Trophoblast cell (in vitro differentiated cells and primary cell): ENCODE data around the gene CNN2.

Experiments used
- DNase-seq, 2 donors: peaks; one replicate each; pipeline ENCODE4 v3.0.0-alpha.2; 2016
- H2AFZ ChIP-seq: 2 replicates; pipeline ENCODE4 v1.6.1; 2013; ENCODE audit warnings: low read length, moderate library complexity, mild to moderate bottlenecking; ENCODE audit not compliant: insufficient read depth, poor library complexity
- H2AK5ac ChIP-seq: 2 replicates; pipeline ENCODE4 v1.6.1; 2013; ENCODE audit warnings: mild to moderate bottlenecking, low read length
- H2BK120ac ChIP-seq: 2 replicates; pipeline ENCODE4 v1.6.1; 2013; ENCODE audit warnings: low read length, mild to moderate bottlenecking, moderate library complexity; ENCODE audit not compliant: insufficient read depth, poor library complexity
- H2BK12ac ChIP-seq: 2 replicates; pipeline ENCODE4 v1.6.1; 2013; ENCODE audit warnings: mild to moderate bottlenecking, low read length, moderate library complexity
- H2BK5ac ChIP-seq: 2 replicates; pipeline ENCODE4 v1.6.1; 2013; ENCODE audit warnings: low read length, low read depth, moderate library complexity, mild to moderate bottlenecking; ENCODE audit not compliant: poor library complexity
- H3K14ac ChIP-seq: 2 replicates; pipeline ENCODE4 v1.6.1; 2013; ENCODE audit warnings: mild to moderate bottlenecking, low read length
- H3K18ac ChIP-seq: 2 replicates; pipeline ENCODE4 v1.6.1; 2013; ENCODE audit warnings: mild to moderate bottlenecking, low read length
- H3K23ac ChIP-seq: 2 replicates; pipeline ENCODE4 v1.6.1; 2013; ENCODE audit warnings: low read length
- H3K27ac ChIP-seq: 2 replicates; pipeline ENCODE4 v1.5.1; 2013; ENCODE audit warnings: low read depth, mild to moderate bottlenecking, inconsistent platforms, low read length, moderate library complexity
- H3K27me3 ChIP-seq: 2 replicates; pipeline ENCODE4 v1.6.1; 2013; ENCODE audit warnings: inconsistent platforms, mild to moderate bottlenecking, low read length, moderate library complexity; ENCODE audit not compliant: insufficient read depth
- H3K36me3 ChIP-seq, 2 experiments: 1 replicate in 1 of 2; 2 replicates in 1 of 2; pipeline ENCODE4 v1.6.1; 2013; ENCODE audit warnings: low read length in 2 of 2, mild to moderate bottlenecking in 2 of 2, moderate library complexity in 1 of 2; ENCODE audit not compliant: insufficient read depth in 2 of 2, control insufficient read depth in 1 of 2
- H3K4ac ChIP-seq: 2 replicates; pipeline ENCODE4 v1.6.1; 2013; ENCODE audit warnings: low read depth, mild to moderate bottlenecking, low read length, moderate library complexity
- H3K4me1 ChIP-seq, 2 experiments: 1 replicate in 1 of 2; 2 replicates in 1 of 2; pipeline ENCODE4 v1.6.1; 2013; ENCODE audit warnings: low read length in 2 of 2, mild to moderate bottlenecking in 2 of 2, moderate library complexity in 1 of 2; ENCODE audit not compliant: insufficient read depth in 2 of 2, control insufficient read depth in 1 of 2
- H3K4me2 ChIP-seq: 2 replicates; pipeline ENCODE4 v1.6.1; 2013; ENCODE audit warnings: inconsistent platforms, mild to moderate bottlenecking, low read length, moderate library complexity
- H3K4me3 ChIP-seq: 2 replicates; pipeline ENCODE4 v1.5.1; 2013; ENCODE audit warnings: mild to moderate bottlenecking, low read depth, low read length, inconsistent platforms
- H3K79me1 ChIP-seq: one replicate; pipeline ENCODE4 v1.6.1; 2013; ENCODE audit warnings: low read length
- H3K79me2 ChIP-seq: 2 replicates; pipeline ENCODE4 v1.6.1; 2013; ENCODE audit warnings: low read length, mild to moderate bottlenecking; ENCODE audit not compliant: control insufficient read depth, insufficient read depth, poor library complexity
- H3K9ac ChIP-seq: 2 replicates; pipeline ENCODE4 v1.6.1; 2013; ENCODE audit warnings: mild to moderate bottlenecking, low read length
- H3K9me3 ChIP-seq: 2 replicates; pipeline ENCODE4 v1.6.1; 2013; ENCODE audit warnings: low read depth, mild to moderate bottlenecking, control low read depth, inconsistent platforms, low read length; ENCODE audit not compliant: insufficient read depth
- H4K12ac ChIP-seq: 2 replicates; pipeline ENCODE4 v1.6.1; 2013; ENCODE audit warnings: low read depth, mild to moderate bottlenecking, low read length, moderate library complexity
- H4K8ac ChIP-seq: 2 replicates; pipeline ENCODE4 v1.6.1; 2013; ENCODE audit warnings: low read depth, mild to moderate bottlenecking, low read length, moderate library complexity
- H4K91ac ChIP-seq: one replicate; pipeline ENCODE4 v1.6.1; 2013; ENCODE audit warnings: low read depth, mild to moderate bottlenecking, low read length, moderate library complexity
- WGBS: extraction: QIAGEN DNeasy Blood & Tissue Kit; methylation state at CpG from one replicate; pipeline ENCODE4 v1.1.7; 2013; ENCODE audit warnings: missing lambda C conversion rate; ENCODE audit not compliant: insufficient read length, insufficient coverage; ENCODE audit errors: extremely low coverage; 5-methylcytosine and 5-hydroxymethylcytosine counted together

The CNN2 gene

GRCh38 chr19:1080360-1081161, 54.2 kb downstream of the CNN2 start:
- H3K27me3 ChIP-seq = no peaks in the 10 kb centered on the region
- H3K27ac ChIP-seq = no peak overlapping the region
- no peak overlapping the region for H3K9ac ChIP-seq
- no peaks in the 10 kb centered on the region for H3K79me2 ChIP-seq
- H2AFZ ChIP-seq = no peak overlapping the region
- H2AK5ac ChIP-seq = no peak overlapping the region
- H3K4ac ChIP-seq = no peak overlapping the region
- H4K8ac ChIP-seq = no peak overlapping the region
- H4K91ac ChIP-seq = no peak overlapping the region
- peaks cover 9% of the 10 kb centered on the region for H3K9me3 ChIP-seq
- H3K4me1 ChIP-seq = peaks cover 0 to 2% of the 10 kb centered on the region in 2 experiments
- H2BK12ac ChIP-seq = no peak overlapping the region
- no peak for DNase-seq
- peaks cover 3 to 10% of the 10 kb centered on the region in 2 experiments for H3K36me3 ChIP-seq
- no peak overlapping the region for H4K12ac ChIP-seq
- no peak overlapping the region for H3K14ac ChIP-seq
- no peak overlapping the region for H2BK5ac ChIP-seq
- H3K23ac ChIP-seq = no peak overlapping the region
- H3K4me2 ChIP-seq = no peak overlapping the region
- H3K79me1 ChIP-seq = no peaks in the 10 kb centered on the region
- H3K4me3 ChIP-seq = no peak overlapping the region
- no CpG with 5 or more reads among the region's 50 CpGs for WGBS
- no peak overlapping the region for H3K18ac ChIP-seq
- no peak overlapping the region for H2BK120ac ChIP-seq

- Histone ChIP-seq H3K14ac (no peak overlapping the region), H2BK120ac (no peak overlapping the region), H4K91ac (no peak overlapping the region), H2BK12ac (no peak overlapping the region), H3K4me2 (no peak overlapping the region), H4K8ac (no peak overlapping the region), H3K79me2 (no peaks in the 10 kb centered on the region), H3K18ac (no peak overlapping the region), H3K27ac (no peak overlapping the region), H3K9ac (no peak overlapping the region), H3K4me3 (no peak overlapping the region), H3K27me3 (no peaks in the 10 kb centered on the region), H2AK5ac (no peak overlapping the region), H3K9me3 (peaks cover 9% of the 10 kb centered on the region), H2AFZ (no peak overlapping the region), H3K23ac (no peak overlapping the region), H4K12ac (no peak overlapping the region), H3K36me3 (peaks cover 8 to 14% of the 10 kb centered on the region in 2 experiments), H3K79me1 (no peaks in the 10 kb centered on the region), H3K4ac (no peak overlapping the region), H3K4me1 (peaks cover 0 to 2% of the 10 kb centered on the region in 2 experiments), H2BK5ac (no peak overlapping the region)
- WGBS = no CpG with 5 or more reads among the region's 58 CpGs
- peak; percentile 83 to 88 for DNase-seq
These were observed 55.1 kb downstream of the CNN2 start for GRCh38 chr19:1081301-1082164.

DNA sequence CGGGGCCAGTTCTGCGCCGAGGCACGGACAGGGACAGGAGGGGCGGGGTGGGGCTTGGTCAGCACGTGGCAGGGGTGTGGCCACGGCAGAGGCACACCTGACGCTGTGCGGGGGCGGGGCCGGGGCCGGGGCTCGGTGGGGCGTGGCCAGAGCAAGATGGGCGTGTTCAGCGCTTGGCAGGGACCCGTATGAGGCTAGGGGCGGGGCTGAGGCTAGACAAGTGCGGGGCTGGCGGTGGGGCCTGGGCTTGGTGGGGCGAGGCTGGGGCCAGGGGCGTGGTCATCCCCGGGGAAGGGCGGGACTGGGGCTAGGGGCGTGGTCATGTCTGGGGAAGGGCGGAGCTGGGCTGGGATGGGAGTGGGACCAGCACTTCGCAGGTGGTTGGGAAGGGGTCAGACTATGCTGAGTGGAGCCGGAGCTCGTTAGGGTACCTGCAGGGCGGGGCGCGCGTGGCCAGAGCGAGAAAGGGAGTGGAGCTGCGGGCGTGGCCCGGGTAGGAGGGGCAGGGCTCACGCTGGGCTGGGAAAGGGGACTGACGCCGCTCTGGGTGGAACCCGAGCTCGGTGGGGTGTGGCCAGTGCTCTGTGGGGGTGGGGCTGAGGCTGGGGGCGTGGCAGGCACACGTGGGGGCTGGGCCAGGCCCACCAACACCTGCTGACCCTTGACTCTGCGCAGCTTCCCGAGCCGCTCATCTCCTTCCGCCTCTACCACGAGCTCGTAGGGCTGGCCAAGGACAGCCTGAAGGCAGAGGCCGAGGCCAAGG, 55.9 kb downstream of the CNN2 start:
- Histone ChIP-seq H3K4me3 (no peak overlapping the region), H4K8ac (no peak overlapping the region), H3K36me3 (peaks cover 14 to 18% of the 10 kb centered on the region in 2 experiments), H3K4me1 (peaks cover 0 to 2% of the 10 kb centered on the region in 2 experiments), H3K27me3 (no peaks in the 10 kb centered on the region), H3K23ac (no peak overlapping the region), H3K4me2 (no peak overlapping the region), H3K27ac (no peak overlapping the region), H3K14ac (no peak overlapping the region), H2BK120ac (no peak overlapping the region), H2AK5ac (no peak overlapping the region), H3K18ac (no peak overlapping the region), H2BK12ac (no peak overlapping the region), H2AFZ (no peak overlapping the region), H4K91ac (no peak overlapping the region), H3K4ac (no peak overlapping the region), H2BK5ac (no peak overlapping the region), H4K12ac (no peak overlapping the region), H3K79me1 (no peaks in the 10 kb centered on the region), H3K9me3 (peaks cover 9% of the 10 kb centered on the region), H3K9ac (no peak overlapping the region), H3K79me2 (no peaks in the 10 kb centered on the region)
- DNase-seq = peak; percentile 93 to 96
- WGBS = no CpG with 5 or more reads among the region's 51 CpGs
